Omental fat pad (tissue), 4 donors: Measurements from ENCODE around the gene SLC27A5. TPM values are rescaled to one million over a fixed set of nuclear protein-coding genes. Genes with fewer than 3 reads are reported as not detected.
A peak's percentile ranks its signal among the peaks of the same experiment; 100 is the strongest.
"Not testable (repeated sequence)": the region's sequence is repeated elsewhere in the genome, so short reads cannot be mapped to it uniquely, and the experiment has no call there.

Experiments
- ATAC-seq: fragments of 150-250 bp; one replicate; pipeline ENCODE4 v1.9.1; 2016; ENCODE audit warnings: mild to moderate bottlenecking, moderate library complexity; ENCODE audit not compliant: low FRiP score
- DNase-seq: peaks from one replicate; pipeline ENCODE4 v3.0.0-alpha.2; 2019; ENCODE audit warnings: low spot score
- total RNA-seq, 4 donors: library from RNA; depleted of rRNA; stranded (reverse); fragments of >200 nt; gene quantifications; one replicate each; pipeline ENCODE4 v1.1.0, GENCODE V29; 2016
- TF ChIP-seq, protein P1 (sequence below), 3 donors: fragments of 450-650 bp; IDR thresholded peaks; one replicate each; pipeline ENCODE4 v1.5.1; 2016 to 2017; ENCODE audit warnings: antibody characterized with exemption in 3 of 3, mild to moderate bottlenecking in 3 of 3, moderate library complexity in 2 of 3

The SLC27A5 gene
- total RNA-seq, 4 donors from 2014 or later, result 4.5 to 8.5 (median 5.6) TPM

- peak; percentile 60 for DNase-seq
- TF ChIP-seq, protein P1, sequence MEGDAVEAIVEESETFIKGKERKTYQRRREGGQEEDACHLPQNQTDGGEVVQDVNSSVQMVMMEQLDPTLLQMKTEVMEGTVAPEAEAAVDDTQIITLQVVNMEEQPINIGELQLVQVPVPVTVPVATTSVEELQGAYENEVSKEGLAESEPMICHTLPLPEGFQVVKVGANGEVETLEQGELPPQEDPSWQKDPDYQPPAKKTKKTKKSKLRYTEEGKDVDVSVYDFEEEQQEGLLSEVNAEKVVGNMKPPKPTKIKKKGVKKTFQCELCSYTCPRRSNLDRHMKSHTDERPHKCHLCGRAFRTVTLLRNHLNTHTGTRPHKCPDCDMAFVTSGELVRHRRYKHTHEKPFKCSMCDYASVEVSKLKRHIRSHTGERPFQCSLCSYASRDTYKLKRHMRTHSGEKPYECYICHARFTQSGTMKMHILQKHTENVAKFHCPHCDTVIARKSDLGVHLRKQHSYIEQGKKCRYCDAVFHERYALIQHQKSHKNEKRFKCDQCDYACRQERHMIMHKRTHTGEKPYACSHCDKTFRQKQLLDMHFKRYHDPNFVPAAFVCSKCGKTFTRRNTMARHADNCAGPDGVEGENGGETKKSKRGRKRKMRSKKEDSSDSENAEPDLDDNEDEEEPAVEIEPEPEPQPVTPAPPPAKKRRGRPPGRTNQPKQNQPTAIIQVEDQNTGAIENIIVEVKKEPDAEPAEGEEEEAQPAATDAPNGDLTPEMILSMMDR (IDR thresholded peaks at IDR 0.05), result peak in 1 of 3 donors; percentile 77
These were observed 2.1 kb upstream of the SLC27A5 start for GRCh38 chr19:58513694-58514563.

GRCh38 chr19:58513213-58513693 is 1.5 kb upstream of the SLC27A5 start:
- DNase-seq, result no peak
- ATAC-seq, result no peak

More at GRCh38 chr19:58513694-58514563, 2.1 kb upstream of the SLC27A5 start:
- peak; percentile 88 for ATAC-seq

DNA sequence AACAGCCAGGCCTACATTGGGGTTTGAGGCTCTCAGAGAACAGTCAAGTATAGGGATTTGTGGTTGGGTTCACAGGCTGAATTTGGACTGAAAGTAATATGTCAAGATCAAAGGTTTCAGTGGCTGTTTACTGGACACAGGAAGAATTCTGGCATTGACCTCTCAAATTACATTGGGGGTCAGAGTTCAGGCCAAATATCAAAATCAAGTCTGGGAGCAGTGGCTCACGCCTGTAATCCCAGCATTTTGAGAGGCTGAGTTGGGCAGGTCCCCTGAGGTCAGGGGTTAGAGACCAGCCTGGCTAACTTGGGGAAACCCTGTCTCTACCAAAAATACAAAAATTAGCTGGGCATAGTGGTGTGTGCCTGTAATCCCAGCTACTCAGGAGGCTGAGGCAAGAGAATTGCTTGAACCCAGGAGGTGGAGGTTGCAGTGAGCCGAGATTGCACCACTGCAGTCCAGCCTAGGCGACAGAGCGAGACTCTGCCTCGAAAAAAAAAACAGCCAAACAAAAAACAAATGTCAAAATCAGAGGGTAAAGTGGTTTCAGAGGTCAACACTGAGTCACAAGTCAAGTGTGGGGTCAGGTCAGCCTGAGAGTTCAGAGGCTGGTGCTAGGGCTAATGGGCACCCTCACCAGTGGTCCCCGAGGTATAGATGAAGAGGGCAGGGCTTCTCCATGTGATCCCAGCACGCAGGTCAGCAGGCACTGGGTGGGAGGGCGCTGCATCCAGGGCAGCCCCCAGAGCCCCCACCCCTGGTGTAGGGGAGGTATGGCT is 1.5 kb downstream of the SLC27A5 start:
- ATAC-seq, result no peak
- DNase-seq, result no peak
- TF ChIP-seq, protein P1 (IDR thresholded peaks at IDR 0.05), result no peak

More at GRCh38 chr19:58513213-58513693, 1.5 kb upstream of the SLC27A5 start:
- TF ChIP-seq, protein P1 (IDR thresholded peaks at IDR 0.05), result no peak

DNA sequence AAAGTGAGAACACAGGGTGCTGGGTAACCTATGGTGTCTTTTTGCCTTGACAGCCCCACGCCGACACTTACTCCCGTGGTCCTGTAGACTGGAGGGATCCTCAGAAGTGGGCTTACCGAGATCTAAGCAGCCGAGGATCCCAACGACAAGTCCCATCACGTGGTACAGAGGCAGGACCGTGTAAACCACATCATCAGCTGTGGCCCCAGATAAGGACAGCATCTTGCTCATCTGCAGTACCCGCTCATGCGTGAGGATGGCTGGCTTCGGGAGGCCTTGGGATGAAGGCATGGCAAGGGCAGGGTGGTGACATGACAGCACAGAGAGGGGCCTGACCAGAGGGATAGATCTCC is 2.1 kb downstream of the SLC27A5 start:
- ATAC-seq, result no peak
- DNase-seq, result no peak
- TF ChIP-seq, protein P1 (IDR thresholded peaks at IDR 0.05), result no peak

DNA sequence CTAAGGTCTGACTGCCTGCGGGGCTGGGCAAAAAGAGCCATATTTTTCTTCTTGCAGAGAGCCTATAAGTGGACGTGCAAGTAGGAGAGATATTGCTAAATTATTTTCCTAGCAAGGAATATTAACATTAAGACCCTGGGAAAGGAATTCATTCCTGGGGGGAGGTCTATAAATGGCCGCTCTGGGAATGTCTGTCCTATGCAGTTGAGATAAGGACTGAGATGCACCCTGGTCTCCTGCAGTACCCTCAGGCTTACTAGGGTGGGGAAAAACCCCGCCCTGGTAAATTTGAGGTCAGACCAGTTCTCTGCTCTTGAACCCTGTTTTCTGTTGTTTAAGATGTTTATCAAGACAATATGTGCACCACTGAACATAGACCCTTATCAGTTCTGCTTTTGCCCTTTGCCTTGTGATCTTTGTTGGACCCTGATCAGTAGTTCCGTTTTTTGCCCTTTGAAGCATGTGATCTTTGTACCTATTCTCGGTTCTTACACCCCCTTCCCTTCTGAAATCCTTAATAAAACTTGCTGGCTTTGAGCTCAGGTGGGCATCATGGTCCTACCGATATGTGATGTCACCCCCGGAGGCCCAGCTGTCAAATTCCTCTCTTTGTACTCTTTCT is 4.1 kb downstream of the SLC27A5 start:
- ATAC-seq, DNase-seq: not testable (repeated sequence)

- DNase-seq (no peak), ATAC-seq (no peak)
These were observed 11.6 kb downstream of the SLC27A5 start for GRCh38 chr19:58500242-58500641.

More at GRCh38 chr19:58500242-58500641, 11.6 kb downstream of the SLC27A5 start:
- TF ChIP-seq, protein P1 (IDR thresholded peaks at IDR 0.05), result no peak
